Keratinocyte (primary cell): ENCODE measurements around the gene PRKCE. TPM values are rescaled to one million over a fixed set of nuclear protein-coding genes. Genes with fewer than 3 reads are reported as not detected.
A peak's percentile ranks its signal among the peaks of the same experiment; 100 is the strongest.

Source experiments
- DNase-seq: peaks from one replicate; pipeline ENCODE4 v3.0.0-alpha.2; 2011; ENCODE audit warnings: low read depth, missing footprints, low spot score
- FAIRE-seq: peaks from 2 replicates; lab custom pipeline; 2011; peaks lifted over from hg19 to GRCh38; lab: Jason Lieb, UNC
- H2AFZ ChIP-seq: 2 replicates; pipeline ENCODE4 v1.6.0; 2012; ENCODE audit warnings: low read length, control low read depth, inconsistent platforms; ENCODE audit not compliant: control insufficient read depth
- H3K27ac ChIP-seq: 2 replicates; pipeline ENCODE4 v1.5.1; 2011; ENCODE audit warnings: low read length; ENCODE audit not compliant: control insufficient read depth, insufficient read depth
- H3K27me3 ChIP-seq: 3 replicates; pipeline ENCODE4 v1.6.0; 2011; ENCODE audit warnings: low read length; ENCODE audit not compliant: control insufficient read depth, insufficient read depth; ENCODE audit errors: extremely low read depth
- H3K36me3 ChIP-seq, 2 experiments: 2 replicates in 1 of 2; 3 replicates in 1 of 2; pipeline ENCODE4 v1.5.1; 2011; ENCODE audit warnings: low read length in 2 of 2, mild to moderate bottlenecking in 1 of 2; ENCODE audit not compliant: control insufficient read depth in 2 of 2, insufficient read depth in 2 of 2; ENCODE audit errors: extremely low read depth in 1 of 2
- H3K4me1 ChIP-seq: 3 replicates; pipeline ENCODE4 v1.5.1; 2011; ENCODE audit warnings: low read length; ENCODE audit not compliant: control insufficient read depth, insufficient read depth; ENCODE audit errors: extremely low read depth
- H3K4me2 ChIP-seq: 3 replicates; pipeline ENCODE4 v1.6.0; 2011; ENCODE audit warnings: low read depth, low read length; ENCODE audit not compliant: control insufficient read depth, insufficient read depth; ENCODE audit errors: extremely low read depth
- H3K4me3 ChIP-seq, 3 experiments: fragments of 200-600 bp in 1 of 3; sonication (generic) in 1 of 3; 2 replicates in 2 of 3; 3 replicates in 1 of 3; pipeline ENCODE4 v1.5.1; 2011 to 2016; ENCODE audit warnings: low read length in 3 of 3, mild to moderate bottlenecking in 3 of 3, control low read depth in 2 of 3, inconsistent platforms in 1 of 3, low read depth in 1 of 3, mixed read lengths in 1 of 3, mixed run types in 1 of 3, moderate library complexity in 1 of 3; ENCODE audit not compliant: control insufficient read depth in 2 of 3, insufficient read depth in 2 of 3; ENCODE audit errors: extremely low read depth in 1 of 3
- H3K79me2 ChIP-seq: 2 replicates; pipeline ENCODE4 v1.6.0; 2012; ENCODE audit warnings: low read length; ENCODE audit not compliant: control insufficient read depth, insufficient read depth
- H3K9ac ChIP-seq: 3 replicates; pipeline ENCODE4 v1.6.0; 2011; ENCODE audit warnings: low read length; ENCODE audit not compliant: control insufficient read depth, insufficient read depth; ENCODE audit errors: extremely low read depth
- H3K9me1 ChIP-seq: 3 replicates; pipeline ENCODE4 v1.6.0; 2011; ENCODE audit warnings: low read length; ENCODE audit not compliant: control insufficient read depth, insufficient read depth; ENCODE audit errors: extremely low read depth
- H3K9me3 ChIP-seq: 2 replicates; pipeline ENCODE4 v1.5.1; 2012; ENCODE audit warnings: low read depth, low read length; ENCODE audit not compliant: control insufficient read depth
- H4K20me1 ChIP-seq: 3 replicates; pipeline ENCODE4 v1.6.0; 2011; ENCODE audit warnings: low read length; ENCODE audit not compliant: control insufficient read depth, insufficient read depth; ENCODE audit errors: extremely low read depth
- CTCF ChIP-seq, 3 experiments: IDR thresholded peaks in 1 of 3; conservative IDR thresholded peaks in 1 of 3; optimal IDR thresholded peaks in 1 of 3; 2 replicates in 2 of 3; 3 replicates in 1 of 3; pipeline versions ENCODE3 to v1.5.1; 2011; ENCODE audit warnings: low read length in 3 of 3, mild to moderate bottlenecking in 3 of 3, moderate library complexity in 2 of 3, control low read depth in 1 of 3, inconsistent platforms in 1 of 3; ENCODE audit not compliant: insufficient read depth in 2 of 3; ENCODE audit errors: extremely low read depth in 1 of 3
- EZH2 ChIP-seq: IDR thresholded peaks from one replicate; pipeline ENCODE4 v1.6.1; 2012; ENCODE audit warnings: inconsistent platforms, mild to moderate bottlenecking, low read length, moderate library complexity
- dilution Hi-C: fragments of 300-500 bp; cut with MboI; formaldehyde crosslinking; loops from one replicate; pipeline ENCODE4 v1.7.0; 2020; ENCODE audit warnings: low sequenced_read_pairs; ENCODE audit not compliant: extremely low pct_ligation_motif_present
- polyA plus RNA-seq, 5 experiments: library from polyadenylated mRNA; depleted of rRNA in 3 of 5; stranded (reverse) in 3 of 5; stranded (forward) in 1 of 5; unstranded in 1 of 5; fragments of >200 nt; gene quantifications; 1 replicate in 1 of 5; 2 replicates in 3 of 5; 3 replicates in 1 of 5; pipeline versions ENCODE4 v1.2.1 to v1.2.3, GENCODE V29; 2011 to 2012; ENCODE audit warnings: missing spikeins in 2 of 5, low read depth in 1 of 5, low replicate concordance in 1 of 5

PRKCE gene
- polyA plus RNA-seq, 1 donor (not counting 4 experiments of a cell fraction or from before 2014, with no cell fraction given) = 2.0 TPM

DNA sequence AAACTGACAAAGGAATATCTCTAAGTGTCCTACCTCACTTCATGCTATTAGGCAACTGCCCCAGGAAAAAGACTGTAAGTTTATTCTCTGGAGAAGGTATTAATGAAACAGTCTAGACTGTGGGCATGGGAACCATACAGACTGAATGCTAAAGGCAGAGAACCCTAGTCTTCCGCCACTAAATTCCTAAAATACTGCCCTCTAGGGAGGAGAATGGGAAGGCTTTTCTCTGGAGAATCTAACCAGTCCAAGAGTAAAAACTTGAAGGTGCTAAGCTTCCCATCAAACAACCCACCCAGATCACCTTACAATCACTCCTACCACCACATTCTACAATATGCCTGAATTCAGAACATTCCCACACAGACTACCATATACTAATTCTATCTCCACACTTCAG is 43.8 kb upstream of the PRKCE start:
- H3K4me1 ChIP-seq = peaks cover 25% of the 10 kb centered on the region
- H3K27ac ChIP-seq = no peak overlapping the region
- TF ChIP-seq CTCF (optimal IDR thresholded peaks at IDR 0.05 in 1 of 3, IDR thresholded peaks at IDR 0.05 in 1 of 3, conservative IDR thresholded peaks at IDR 0.05 in 1 of 3; ENCODE audit: extremely low read depth in 1 of 3, insufficient read depth in 2 of 3, low read length in 3 of 3) (peak; percentile 35 to 64 (median 60)), EZH2 (no peak)
- H3K4me3 ChIP-seq = no peak overlapping the region
- H3K9me1 ChIP-seq = no peaks in the 10 kb centered on the region
- DNase-seq (no peak), FAIRE-seq (peak; percentile 52)
- H3K4me2 ChIP-seq = no peak overlapping the region
- no peak overlapping the region for H2AFZ ChIP-seq
- no peak overlapping the region for H3K9ac ChIP-seq
- H4K20me1 ChIP-seq = no peaks in the 10 kb centered on the region
- no peaks in the 10 kb centered on the region for H3K27me3 ChIP-seq
- peaks cover 34% of the 10 kb centered on the region for H3K79me2 ChIP-seq
- peaks cover 2 to 3% of the 10 kb centered on the region in 2 experiments for H3K36me3 ChIP-seq
- dilution Hi-C loops = no loop called here
- H3K9me3 ChIP-seq = no peaks in the 10 kb centered on the region

DNA sequence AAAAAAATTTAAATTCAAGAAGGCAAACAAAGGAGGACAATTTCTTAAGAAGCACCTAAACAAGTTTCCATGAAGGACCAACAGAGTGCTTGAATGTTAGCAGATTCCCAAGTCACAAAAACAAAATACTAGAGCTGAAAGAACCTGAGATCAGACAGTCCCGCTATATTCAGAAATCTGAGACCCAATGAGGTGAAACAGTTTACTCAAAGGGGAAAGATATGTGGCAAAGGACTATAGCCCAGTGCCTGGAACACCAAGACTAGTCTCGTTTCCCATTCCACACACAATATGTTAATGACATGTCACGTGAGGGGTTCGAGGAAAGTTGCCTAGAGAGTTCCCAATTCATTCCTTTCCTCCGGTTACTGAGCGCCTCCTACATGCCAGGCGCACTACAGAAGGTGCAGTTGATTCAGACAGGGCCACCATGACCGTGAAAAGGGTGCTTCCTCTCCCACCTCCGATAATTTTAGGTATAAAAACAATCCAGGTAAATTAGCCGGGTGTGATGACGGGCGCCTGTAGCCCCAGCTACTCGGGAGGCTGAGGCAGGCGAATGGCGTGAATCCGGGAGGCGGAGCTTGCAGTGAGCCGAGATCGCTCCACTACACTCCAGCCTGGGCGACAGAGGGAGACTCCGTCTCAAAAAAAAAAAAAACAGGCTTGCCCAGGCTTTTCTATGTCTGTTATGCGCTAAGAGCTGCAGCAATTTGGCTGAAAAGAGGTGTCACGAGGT is 41.0 kb upstream of the PRKCE start:
- no peaks in the 10 kb centered on the region for H3K27me3 ChIP-seq
- no peaks in the 10 kb centered on the region for H3K9me3 ChIP-seq
- peak overlapping the region; percentile 89 for H3K27ac ChIP-seq
- H3K9ac ChIP-seq = peak overlapping the region; percentile 89
- H3K36me3 ChIP-seq = no peaks in the 10 kb centered on the region
- peaks cover 34% of the 10 kb centered on the region for H3K79me2 ChIP-seq
- FAIRE-seq = peak; percentile 80
- H2AFZ ChIP-seq = peak overlapping the region; percentile 69
- TF ChIP-seq EZH2 = no peak
- peak; percentile 31 to 70 (median 51) for TF ChIP-seq CTCF (optimal IDR thresholded peaks at IDR 0.05 in 1 of 3, IDR thresholded peaks at IDR 0.05 in 1 of 3, conservative IDR thresholded peaks at IDR 0.05 in 1 of 3; ENCODE audit: extremely low read depth in 1 of 3, insufficient read depth in 2 of 3, low read length in 3 of 3)
- peak overlapping the region; percentile 98 for H3K4me2 ChIP-seq
- DNase-seq = no peak
- H4K20me1 ChIP-seq = no peaks in the 10 kb centered on the region
- peaks cover 25% of the 10 kb centered on the region for H3K4me1 ChIP-seq
- H3K4me3 ChIP-seq = peak overlapping the region; percentile 79 to 83 (median 81)
- dilution Hi-C loops = no loop called here
- no peaks in the 10 kb centered on the region for H3K9me1 ChIP-seq
